Stimulated activated CD8-positive, alpha-beta memory T cell treated with anti-CD3 and anti-CD28 coated beads, Interleukin-4, amount 100 ng/mL, for 24 hours (primary cell): Measurements from ENCODE around the gene C5orf63.
"Not testable (repeated sequence)": the region's sequence is repeated elsewhere in the genome, so short reads cannot be mapped to it uniquely, and the experiment has no call there.

ENCODE experiments used
- DNase-seq: peaks from one replicate; pipeline ENCODE4 v3.0.0-alpha.2; 2020; ENCODE audit warnings: low read depth

Gene C5orf63

GRCh38 chr5:127074466-127074865 lies 1.2 kb upstream of the C5orf63 start:
- no peak for DNase-seq

- no peak for DNase-seq
Observed at GRCh38 chr5:127070243-127070642, 3.1 kb downstream of the C5orf63 start.

GRCh38 chr5:127068493-127069214 lies 4.6 kb downstream of the C5orf63 start:
- no peak for DNase-seq

GRCh38 chr5:127066721-127067120 lies 6.6 kb downstream of the C5orf63 start:
- no peak for DNase-seq

GRCh38 chr5:127064253-127064840 lies 9.0 kb downstream of the C5orf63 start:
- DNase-seq = no peak

- no peak for DNase-seq
Observed at GRCh38 chr5:127063257-127063913, 9.9 kb downstream of the C5orf63 start.

GRCh38 chr5:127061956-127062355 lies 11.3 kb downstream of the C5orf63 start:
- no peak for DNase-seq

GRCh38 chr5:127061537-127061936 lies 11.8 kb downstream of the C5orf63 start:
- no peak for DNase-seq

GRCh38 chr5:127060470-127060985 lies 12.8 kb downstream of the C5orf63 start:
- DNase-seq = no peak

GRCh38 chr5:127056896-127057295 lies 16.4 kb downstream of the C5orf63 start:
- DNase-seq = no peak

- no peak for DNase-seq
Observed at GRCh38 chr5:127055880-127056653, 17.2 kb downstream of the C5orf63 start.

- DNase-seq = not testable (repeated sequence)
Observed at GRCh38 chr5:127053551-127053950, 19.8 kb downstream of the C5orf63 start.

- no peak for DNase-seq
Observed at GRCh38 chr5:127053049-127053448, 20.3 kb downstream of the C5orf63 start.

- DNase-seq = no peak
Observed at GRCh38 chr5:127051591-127051990, 21.7 kb downstream of the C5orf63 start.

- DNase-seq = no peak
Observed at GRCh38 chr5:127046343-127047072, 26.8 kb downstream of the C5orf63 start.

- no peak for DNase-seq
Observed at GRCh38 chr5:127042593-127042992, 30.7 kb downstream of the C5orf63 start.

GRCh38 chr5:127041571-127041970 lies 31.7 kb downstream of the C5orf63 start:
- no peak for DNase-seq

- no peak for DNase-seq
Observed at GRCh38 chr5:127040796-127041520, 32.3 kb downstream of the C5orf63 start.

- no peak for DNase-seq
Observed at GRCh38 chr5:127038550-127038949, 34.8 kb downstream of the C5orf63 start.

- DNase-seq = no peak
Observed at GRCh38 chr5:127031863-127032232, 41.5 kb downstream of the C5orf63 start.
